Measurements from ENCODE around the gene TCF3. TPM values are rescaled to one million over a fixed set of nuclear protein-coding genes. Genes with fewer than 3 reads are reported as not detected.

The TCF3 gene
- polyA plus RNA-seq, 1 donor from 2014 or later: 31.7 TPM

DNA sequence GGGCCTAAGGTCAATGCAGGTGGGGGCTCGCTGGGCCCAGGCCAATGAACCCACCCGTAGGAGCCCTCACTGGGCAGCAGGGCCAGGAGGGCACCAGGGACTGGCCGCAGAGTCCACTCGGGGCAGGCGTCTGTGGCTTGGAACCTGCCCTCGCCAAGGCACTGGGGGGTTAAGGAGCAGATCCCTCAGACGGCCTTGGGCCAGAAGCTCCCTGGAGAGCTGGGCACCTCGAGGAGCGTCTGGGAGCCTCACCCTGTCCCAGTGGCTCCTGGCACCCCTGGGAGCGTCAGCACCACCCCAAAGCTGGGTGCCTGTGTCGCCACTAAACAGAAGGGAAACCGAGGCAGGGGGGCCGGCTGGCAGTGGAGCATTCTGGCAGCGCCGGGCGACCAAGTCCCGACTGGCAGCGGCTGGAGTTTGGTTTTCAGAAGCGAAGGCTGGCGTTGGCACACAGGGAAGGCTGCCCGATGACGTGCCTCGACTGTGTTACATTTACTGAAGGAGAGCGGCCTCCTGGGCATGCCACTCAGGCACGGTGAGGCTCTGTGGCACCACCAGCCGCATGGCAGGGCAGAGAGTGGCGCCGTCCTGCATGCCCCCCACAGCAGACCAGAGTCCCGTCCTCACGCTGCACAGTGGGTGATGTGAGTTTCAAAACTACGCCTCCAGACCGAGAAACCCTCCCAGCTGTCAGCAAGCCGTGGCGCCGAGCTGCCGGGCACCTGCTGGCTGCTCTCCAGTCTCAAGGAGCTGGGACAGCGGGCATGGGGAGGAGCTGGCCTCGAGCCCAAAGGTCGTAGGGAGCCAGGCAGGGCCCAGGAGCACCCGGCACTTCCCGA, 75.1 kb downstream of the TCF3 start:
- TF ChIP-seq MXI1 (conservative IDR thresholded peaks at IDR 0.05; ENCODE audit: poor library complexity, severe bottlenecking) (no peak), POLR2AphosphoS5 (IDR thresholded peaks at IDR 0.05) (no peak), EZH2 (IDR thresholded peaks at IDR 0.05; ENCODE audit: borderline replicate concordance, insufficient read depth, low read length, poor library complexity, severe bottlenecking) (no peak), RAD21 (conservative IDR thresholded peaks at IDR 0.05) (no peak), SMC3 (conservative IDR thresholded peaks at IDR 0.05; ENCODE audit: poor library complexity) (no peak), CTCF (IDR thresholded peaks at IDR 0.05; ENCODE audit: poor library complexity, severe bottlenecking) (no peak), EP300 (conservative IDR thresholded peaks at IDR 0.05; ENCODE audit: poor library complexity, severe bottlenecking) (no peak), TAF1 (IDR thresholded peaks at IDR 0.05; ENCODE audit: low read depth) (no peak)
- TF ChIP-seq, protein P1, sequence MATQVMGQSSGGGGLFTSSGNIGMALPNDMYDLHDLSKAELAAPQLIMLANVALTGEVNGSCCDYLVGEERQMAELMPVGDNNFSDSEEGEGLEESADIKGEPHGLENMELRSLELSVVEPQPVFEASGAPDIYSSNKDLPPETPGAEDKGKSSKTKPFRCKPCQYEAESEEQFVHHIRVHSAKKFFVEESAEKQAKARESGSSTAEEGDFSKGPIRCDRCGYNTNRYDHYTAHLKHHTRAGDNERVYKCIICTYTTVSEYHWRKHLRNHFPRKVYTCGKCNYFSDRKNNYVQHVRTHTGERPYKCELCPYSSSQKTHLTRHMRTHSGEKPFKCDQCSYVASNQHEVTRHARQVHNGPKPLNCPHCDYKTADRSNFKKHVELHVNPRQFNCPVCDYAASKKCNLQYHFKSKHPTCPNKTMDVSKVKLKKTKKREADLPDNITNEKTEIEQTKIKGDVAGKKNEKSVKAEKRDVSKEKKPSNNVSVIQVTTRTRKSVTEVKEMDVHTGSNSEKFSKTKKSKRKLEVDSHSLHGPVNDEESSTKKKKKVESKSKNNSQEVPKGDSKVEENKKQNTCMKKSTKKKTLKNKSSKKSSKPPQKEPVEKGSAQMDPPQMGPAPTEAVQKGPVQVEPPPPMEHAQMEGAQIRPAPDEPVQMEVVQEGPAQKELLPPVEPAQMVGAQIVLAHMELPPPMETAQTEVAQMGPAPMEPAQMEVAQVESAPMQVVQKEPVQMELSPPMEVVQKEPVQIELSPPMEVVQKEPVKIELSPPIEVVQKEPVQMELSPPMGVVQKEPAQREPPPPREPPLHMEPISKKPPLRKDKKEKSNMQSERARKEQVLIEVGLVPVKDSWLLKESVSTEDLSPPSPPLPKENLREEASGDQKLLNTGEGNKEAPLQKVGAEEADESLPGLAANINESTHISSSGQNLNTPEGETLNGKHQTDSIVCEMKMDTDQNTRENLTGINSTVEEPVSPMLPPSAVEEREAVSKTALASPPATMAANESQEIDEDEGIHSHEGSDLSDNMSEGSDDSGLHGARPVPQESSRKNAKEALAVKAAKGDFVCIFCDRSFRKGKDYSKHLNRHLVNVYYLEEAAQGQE (IDR thresholded peaks at IDR 0.05; ENCODE audit: borderline replicate concordance): no peak
- Histone ChIP-seq H3K4me3 (ENCODE audit: low read length) (no peak overlapping the region), H3K36me3 (ENCODE audit: insufficient read depth, low read length) (peaks cover 7% of the 10 kb centered on the region)

DNA sequence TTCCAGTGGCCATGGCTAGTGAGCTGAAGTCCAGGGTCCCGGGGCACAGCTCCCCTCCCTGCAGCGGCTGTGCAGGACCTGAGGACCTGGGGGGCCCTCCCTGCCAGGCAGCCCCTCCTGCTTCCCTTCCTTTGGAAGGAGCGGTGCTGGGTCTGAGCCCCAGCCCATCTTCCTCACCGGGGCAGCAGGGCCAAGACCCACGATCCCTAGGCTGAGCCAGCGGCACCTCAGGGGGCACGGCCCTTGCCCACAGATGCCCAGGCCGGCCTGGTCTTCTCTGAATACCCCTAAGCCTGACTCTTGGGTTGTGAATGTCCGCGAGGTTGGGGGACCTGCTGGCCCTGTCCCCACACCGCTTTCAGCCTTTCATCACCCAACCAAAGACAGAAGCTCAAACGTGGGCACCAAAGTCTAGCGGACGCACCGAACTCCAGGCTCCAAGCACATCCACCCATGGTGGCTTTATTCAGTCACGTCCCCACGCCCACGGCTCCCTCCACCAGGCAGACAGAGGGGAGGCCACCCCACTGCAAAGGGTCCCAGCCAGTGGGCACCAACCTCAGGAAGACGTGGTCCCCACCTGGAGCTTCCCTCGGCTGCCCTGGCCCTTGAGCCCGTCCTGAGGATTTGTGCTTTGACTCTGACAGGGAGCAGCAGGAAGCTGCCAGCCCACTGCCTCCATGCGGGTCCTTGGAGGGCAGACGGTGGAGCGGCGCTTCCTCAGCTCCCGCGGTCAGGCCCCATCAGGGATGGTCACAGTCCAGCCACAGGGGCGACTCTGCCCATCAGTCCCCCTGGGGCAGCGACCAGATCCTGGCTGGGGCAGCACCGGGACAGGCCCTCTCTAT, 75.9 kb downstream of the TCF3 start:
- H3F3A ChIP-seq (ENCODE audit: insufficient read depth, low read length, poor library complexity, severe bottlenecking): no peaks in the 10 kb centered on the region
- no peak overlapping the region for H3K9ac ChIP-seq (ENCODE audit: low read length)
- H3K27me3 ChIP-seq (ENCODE audit: insufficient read depth, low read depth, low read length): no peaks in the 10 kb centered on the region
- H2AFZ ChIP-seq (ENCODE audit: low read depth, low read length): no peak overlapping the region
- no peaks in the 10 kb centered on the region for H4K20me1 ChIP-seq (ENCODE audit: insufficient read depth)
- H3K79me2 ChIP-seq (replicated peaks; ENCODE audit: insufficient read depth, low read length): no peaks in the 10 kb centered on the region
- TF ChIP-seq SMC3 (conservative IDR thresholded peaks at IDR 0.05; ENCODE audit: poor library complexity) (no peak), EZH2 (IDR thresholded peaks at IDR 0.05; ENCODE audit: borderline replicate concordance, insufficient read depth, low read length, poor library complexity, severe bottlenecking) (no peak), MXI1 (conservative IDR thresholded peaks at IDR 0.05; ENCODE audit: poor library complexity, severe bottlenecking) (no peak), CTCF (IDR thresholded peaks at IDR 0.05; ENCODE audit: poor library complexity, severe bottlenecking) (no peak), EP300 (conservative IDR thresholded peaks at IDR 0.05; ENCODE audit: poor library complexity, severe bottlenecking) (no peak), TAF1 (IDR thresholded peaks at IDR 0.05; ENCODE audit: low read depth) (no peak), RAD21 (conservative IDR thresholded peaks at IDR 0.05) (no peak), POLR2AphosphoS5 (IDR thresholded peaks at IDR 0.05) (no peak)
- TF ChIP-seq, protein P1 (IDR thresholded peaks at IDR 0.05; ENCODE audit: borderline replicate concordance): no peak
- no peak overlapping the region for H3K27ac ChIP-seq (ENCODE audit: low read length)
- peaks cover 7% of the 10 kb centered on the region for H3K36me3 ChIP-seq (ENCODE audit: insufficient read depth, low read length)
- H3K4me3 ChIP-seq (ENCODE audit: low read length): no peak overlapping the region
- no peaks in the 10 kb centered on the region for H3K9me2 ChIP-seq (ENCODE audit: insufficient read depth, low read length)
- no peaks in the 10 kb centered on the region for H3K9me3 ChIP-seq (ENCODE audit: low read length)
- no peak overlapping the region for H3K4me2 ChIP-seq (ENCODE audit: low read length)

More for the DNA sequence above, 75.1 kb downstream of the TCF3 start:
- Histone ChIP-seq H2AFZ (ENCODE audit: low read depth, low read length) (no peak overlapping the region), H3F3A (ENCODE audit: insufficient read depth, low read length, poor library complexity, severe bottlenecking) (no peaks in the 10 kb centered on the region), H4K20me1 (ENCODE audit: insufficient read depth) (no peaks in the 10 kb centered on the region), H3K9ac (ENCODE audit: low read length) (no peak overlapping the region), H3K9me2 (ENCODE audit: insufficient read depth, low read length) (no peaks in the 10 kb centered on the region), H3K27ac (ENCODE audit: low read length) (no peak overlapping the region), H3K79me2 (replicated peaks; ENCODE audit: insufficient read depth, low read length) (no peaks in the 10 kb centered on the region), H3K9me3 (ENCODE audit: low read length) (no peaks in the 10 kb centered on the region), H3K4me2 (ENCODE audit: low read length) (no peak overlapping the region), H3K27me3 (ENCODE audit: insufficient read depth, low read depth, low read length) (no peaks in the 10 kb centered on the region)
